Subcutaneous adipose tissue (tissue), 4 donors: ENCODE measurements around the gene MILR1. TPM values are rescaled to one million over a fixed set of nuclear protein-coding genes. Genes with fewer than 3 reads are reported as not detected.

ENCODE experiments used
- total RNA-seq, 4 donors: library from RNA; depleted of rRNA; stranded (reverse); fragments of >200 nt; gene quantifications; one replicate each; pipeline ENCODE4 v1.1.0, GENCODE V29; 2016
- TF ChIP-seq, protein P1 (sequence below): fragments of 450-650 bp; IDR thresholded peaks from one replicate; pipeline ENCODE4 v1.5.1; 2016; ENCODE audit warnings: low read depth, mild to moderate bottlenecking, control low read depth, antibody characterized with exemption, moderate library complexity

Gene MILR1
- total RNA-seq, 4 donors from 2014 or later, result 9.9 to 39.6 (median 14.6) TPM

DNA sequence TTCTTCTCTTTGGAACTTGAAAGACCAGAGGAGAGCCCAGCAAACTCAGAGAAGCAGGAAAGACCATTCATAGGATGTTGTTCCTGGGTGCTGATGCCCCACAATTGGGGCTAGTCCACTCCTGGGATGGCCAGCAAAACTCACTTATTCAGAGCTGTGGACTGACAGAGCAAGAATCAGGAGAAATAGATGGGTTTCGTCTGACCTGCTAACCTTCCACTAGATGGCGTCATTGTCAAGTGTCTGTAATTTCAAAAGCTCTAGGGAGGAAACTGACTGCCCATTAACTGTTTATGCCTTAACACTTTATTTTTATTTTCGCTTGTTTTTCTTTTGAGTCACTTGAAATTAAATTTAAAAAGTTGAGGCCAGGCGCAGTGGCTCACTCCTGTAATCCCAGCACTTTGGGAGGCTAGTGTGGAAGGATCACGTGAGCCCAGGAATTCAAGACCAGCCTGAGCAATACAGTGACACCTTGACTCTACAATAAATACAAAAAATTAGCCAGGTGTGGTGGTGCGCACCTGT lies 28.7 kb upstream of the MILR1 start:
- TF ChIP-seq, protein P1, sequence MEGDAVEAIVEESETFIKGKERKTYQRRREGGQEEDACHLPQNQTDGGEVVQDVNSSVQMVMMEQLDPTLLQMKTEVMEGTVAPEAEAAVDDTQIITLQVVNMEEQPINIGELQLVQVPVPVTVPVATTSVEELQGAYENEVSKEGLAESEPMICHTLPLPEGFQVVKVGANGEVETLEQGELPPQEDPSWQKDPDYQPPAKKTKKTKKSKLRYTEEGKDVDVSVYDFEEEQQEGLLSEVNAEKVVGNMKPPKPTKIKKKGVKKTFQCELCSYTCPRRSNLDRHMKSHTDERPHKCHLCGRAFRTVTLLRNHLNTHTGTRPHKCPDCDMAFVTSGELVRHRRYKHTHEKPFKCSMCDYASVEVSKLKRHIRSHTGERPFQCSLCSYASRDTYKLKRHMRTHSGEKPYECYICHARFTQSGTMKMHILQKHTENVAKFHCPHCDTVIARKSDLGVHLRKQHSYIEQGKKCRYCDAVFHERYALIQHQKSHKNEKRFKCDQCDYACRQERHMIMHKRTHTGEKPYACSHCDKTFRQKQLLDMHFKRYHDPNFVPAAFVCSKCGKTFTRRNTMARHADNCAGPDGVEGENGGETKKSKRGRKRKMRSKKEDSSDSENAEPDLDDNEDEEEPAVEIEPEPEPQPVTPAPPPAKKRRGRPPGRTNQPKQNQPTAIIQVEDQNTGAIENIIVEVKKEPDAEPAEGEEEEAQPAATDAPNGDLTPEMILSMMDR, result no peak

DNA sequence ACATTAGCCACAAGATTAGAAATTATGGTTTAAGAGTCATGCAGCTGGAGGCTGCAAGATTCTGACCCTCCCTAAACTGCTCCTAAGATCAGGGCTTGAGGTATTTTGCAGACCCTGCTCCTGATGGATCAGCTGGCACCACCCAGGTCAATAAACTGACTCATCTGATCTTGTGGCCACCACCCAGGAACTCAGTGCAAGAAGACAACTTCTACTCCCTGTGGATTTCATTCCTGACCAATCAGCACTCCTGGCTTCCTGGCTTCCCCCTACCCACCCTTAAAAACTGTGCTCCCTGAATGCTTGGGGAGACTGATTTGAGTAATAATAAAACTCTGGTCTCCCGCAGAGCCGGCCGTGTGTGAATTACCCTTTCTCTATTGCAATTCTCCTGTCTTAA lies 25.0 kb upstream of the MILR1 start:
- TF ChIP-seq, protein P1, result no peak

DNA sequence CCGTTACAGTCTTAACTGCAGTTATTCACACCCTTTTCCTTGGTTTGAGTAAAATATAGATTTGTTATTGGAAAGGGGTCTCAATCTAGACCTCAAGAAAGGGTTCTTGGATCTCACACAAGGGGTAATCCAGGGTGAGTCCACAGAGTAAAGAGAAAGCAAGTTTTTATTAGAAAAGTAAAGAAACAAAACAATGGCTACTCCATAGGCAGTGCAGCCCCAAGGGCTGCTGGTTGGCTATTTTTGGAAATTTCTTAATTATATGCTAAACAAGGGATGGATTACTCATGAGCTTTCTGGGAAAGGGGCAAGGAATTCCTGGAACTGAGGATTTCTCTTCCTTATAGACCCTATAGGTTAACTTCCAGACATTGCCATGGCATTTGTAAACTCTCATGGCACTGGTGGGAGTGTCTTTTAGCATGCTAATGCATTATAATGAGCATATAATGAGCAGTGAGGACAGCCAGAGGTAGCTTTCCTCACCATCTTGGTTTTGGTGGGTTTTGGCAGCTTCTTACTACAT lies 24.5 kb upstream of the MILR1 start:
- TF ChIP-seq, protein P1, result no peak

DNA sequence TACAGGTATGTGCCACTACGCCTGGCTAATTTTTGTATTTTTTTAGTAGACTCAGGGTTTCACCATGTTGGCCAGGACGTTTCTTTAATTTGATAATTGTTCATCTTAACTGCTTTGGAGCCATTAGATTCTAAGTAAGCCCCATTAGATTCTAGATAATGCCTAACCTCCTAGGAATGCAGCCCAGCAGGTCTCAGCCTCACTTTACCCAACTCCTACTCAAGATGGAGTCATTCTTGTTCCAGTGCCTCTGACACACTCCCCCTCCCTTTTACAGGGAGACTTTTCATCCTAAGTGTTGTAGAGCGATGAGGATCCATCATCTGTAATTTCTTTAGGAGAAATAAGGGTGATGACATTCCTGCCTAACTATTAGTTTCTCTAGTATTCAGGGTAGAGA lies 23.7 kb upstream of the MILR1 start:
- TF ChIP-seq, protein P1, result no peak

DNA sequence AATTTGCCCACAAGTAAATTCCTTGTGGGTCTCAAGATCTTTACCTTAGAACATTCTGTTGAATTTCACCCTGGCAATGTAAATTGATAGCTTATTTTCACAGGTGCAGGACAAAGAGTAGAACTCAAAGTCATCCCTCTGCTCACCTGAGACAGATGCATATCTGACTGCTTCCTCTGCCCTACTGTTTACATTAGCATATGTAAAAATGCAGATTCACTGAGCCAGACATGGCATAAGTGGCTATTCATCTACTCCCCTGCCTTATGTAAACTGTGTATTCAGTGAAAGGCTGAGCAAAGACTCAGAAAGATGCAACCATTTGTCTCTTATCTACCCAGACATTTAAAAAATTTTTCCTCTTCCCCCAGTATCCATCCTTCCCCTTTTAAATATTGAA lies 22.3 kb upstream of the MILR1 start:
- TF ChIP-seq, protein P1, result peak; percentile 45

DNA sequence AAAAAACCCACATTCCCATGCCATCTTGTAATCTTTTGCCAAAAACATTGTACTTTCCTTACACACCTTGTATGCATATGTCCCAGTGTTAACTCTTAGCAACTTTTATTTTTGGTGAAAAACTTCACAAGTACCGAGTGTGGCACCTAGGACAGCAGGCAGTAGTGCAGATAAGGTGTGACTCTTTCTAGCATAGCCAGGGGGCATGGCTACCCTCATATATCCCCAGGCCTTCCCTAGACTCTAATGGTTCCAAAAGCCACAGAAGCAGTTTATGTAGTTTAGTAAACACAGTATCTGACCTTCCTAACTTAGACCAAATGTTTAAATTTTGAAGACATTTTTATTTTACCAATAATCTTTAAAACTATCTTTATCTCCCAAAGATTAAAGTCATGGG lies 20.5 kb upstream of the MILR1 start:
- TF ChIP-seq, protein P1, result no peak

DNA sequence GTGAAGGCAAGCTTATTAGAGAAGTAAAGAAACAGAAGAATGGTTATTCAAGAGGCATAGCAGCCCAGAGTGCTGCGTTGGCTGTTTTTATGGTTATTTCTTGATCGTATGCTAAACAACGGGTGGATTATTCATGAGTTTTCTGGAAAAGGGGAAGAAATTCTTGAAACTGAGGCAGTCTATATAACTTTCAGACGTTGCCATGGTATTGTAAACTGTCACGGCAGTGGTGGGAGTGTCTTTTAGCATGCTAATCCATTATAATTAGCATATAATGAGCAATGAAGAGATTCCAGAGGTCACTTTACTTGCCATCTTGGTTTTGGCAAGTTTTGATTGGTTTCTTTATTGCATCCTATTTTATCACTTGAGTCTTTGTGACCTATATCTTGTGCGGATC lies 17.4 kb upstream of the MILR1 start:
- TF ChIP-seq, protein P1, result no peak
